NCI-H1105 (cell line): ENCODE results near the gene ODF2L.

Experiments
- DNase-seq: peaks from one replicate; lab custom pipeline; 2025; lab: John Stamatoyannopoulos, UW

Gene ODF2L

GRCh38 chr1:86395751-86396497 is at the start of gene ODF2L:
ODF2L (minus strand) TSS chr1:86396323; CDS start chr1:86387027, 9,296 bp downstream.
- peak; percentile 86 for DNase-seq

- no peak for DNase-seq
Observed at GRCh38 chr1:86445919-86446318, 49.8 kb upstream of the ODF2L start.

- DNase-seq, result no peak
Observed at GRCh38 chr1:86441997-86442396, 45.9 kb upstream of the ODF2L start.

- no peak for DNase-seq
Observed at GRCh38 chr1:86441581-86441980, 45.5 kb upstream of the ODF2L start.

- no peak for DNase-seq
Observed at GRCh38 chr1:86436041-86436440, 39.9 kb upstream of the ODF2L start.

GRCh38 chr1:86435327-86435726 is 39.2 kb upstream of the ODF2L start:
- DNase-seq, result no peak

GRCh38 chr1:86434059-86434458 is 37.9 kb upstream of the ODF2L start:
- DNase-seq, result no peak

- DNase-seq, result no peak
Observed at GRCh38 chr1:86430376-86430775, 34.3 kb upstream of the ODF2L start.

- no peak for DNase-seq
Observed at GRCh38 chr1:86429835-86430234, 33.7 kb upstream of the ODF2L start.

- DNase-seq, result no peak
Observed at GRCh38 chr1:86429122-86429725, 33.1 kb upstream of the ODF2L start.

GRCh38 chr1:86423873-86424272 is 27.8 kb upstream of the ODF2L start, which contains the start of gene CLCA2:
CLCA2 (plus strand) TSS chr1:86424171; CDS start chr1:86424248, 77 bp downstream.
- no peak for DNase-seq

GRCh38 chr1:86423473-86423872 is 27.4 kb upstream of the ODF2L start:
- DNase-seq, result no peak

- DNase-seq, result no peak
Observed at GRCh38 chr1:86421601-86422280, 25.6 kb upstream of the ODF2L start.

GRCh38 chr1:86419277-86419903 is 23.3 kb upstream of the ODF2L start:
- no peak for DNase-seq

- peak; percentile 75 for DNase-seq
Observed at GRCh38 chr1:86416343-86416742, 20.2 kb upstream of the ODF2L start.

GRCh38 chr1:86410879-86411278 is 14.8 kb upstream of the ODF2L start:
- DNase-seq, result no peak

GRCh38 chr1:86409416-86410021 is 13.4 kb upstream of the ODF2L start:
- no peak for DNase-seq

GRCh38 chr1:86396498-86396890 is 371 bp upstream of the ODF2L start:
- no peak for DNase-seq

- DNase-seq, result no peak
Observed at GRCh38 chr1:86394416-86394815, 1.7 kb downstream of the ODF2L start.

GRCh38 chr1:86389307-86389706 is 6.8 kb downstream of the ODF2L start:
- DNase-seq, result no peak

GRCh38 chr1:86388777-86389176 is 7.3 kb downstream of the ODF2L start:
- DNase-seq, result no peak
